GM19023 (cell line): ENCODE data around the gene TPX2.

Experiments used
- ATAC-seq: cut with Tn5 transposase; IDR thresholded peaks from one replicate; pipeline ENCODE4 v1.9.1; 2021; ENCODE audit warnings: mild to moderate bottlenecking, moderate library complexity; ENCODE audit not compliant: unreplicated experiment

TPX2 gene

GRCh38 chr20:31706607-31707257 is 32.4 kb upstream of the TPX2 start:
- no peak for ATAC-seq

GRCh38 chr20:31707258-31707615 is 31.9 kb upstream of the TPX2 start:
- ATAC-seq = no peak

GRCh38 chr20:31707994-31708735 is 30.9 kb upstream of the TPX2 start:
- ATAC-seq = no peak

GRCh38 chr20:31708736-31709534 is 30.2 kb upstream of the TPX2 start:
- ATAC-seq = no peak

- ATAC-seq = no peak
These were observed 29.2 kb upstream of the TPX2 start for GRCh38 chr20:31709939-31710338.

- ATAC-seq = no peak
These were observed 28.5 kb upstream of the TPX2 start for GRCh38 chr20:31710423-31711108.

GRCh38 chr20:31711179-31712111 is 27.6 kb upstream of the TPX2 start:
- ATAC-seq = no peak

- no peak for ATAC-seq
These were observed 27.0 kb upstream of the TPX2 start for GRCh38 chr20:31712112-31712553.

- ATAC-seq = no peak
These were observed 26.4 kb upstream of the TPX2 start for GRCh38 chr20:31712564-31713311.

GRCh38 chr20:31713312-31714273 is 25.5 kb upstream of the TPX2 start:
- ATAC-seq = no peak

GRCh38 chr20:31715766-31716165 is 23.3 kb upstream of the TPX2 start:
- no peak for ATAC-seq

GRCh38 chr20:31716351-31716750 is 22.7 kb upstream of the TPX2 start:
- ATAC-seq = no peak

GRCh38 chr20:31716818-31717477 is 22.1 kb upstream of the TPX2 start:
- peak; percentile 23 for ATAC-seq

GRCh38 chr20:31717478-31718201 is 21.4 kb upstream of the TPX2 start:
- ATAC-seq = peak; percentile 48

GRCh38 chr20:31718952-31719643 is 20.0 kb upstream of the TPX2 start:
- ATAC-seq = no peak

- no peak for ATAC-seq
These were observed 19.2 kb upstream of the TPX2 start for GRCh38 chr20:31719644-31720485.
